Tibial nerve (tissue), 3 donors: ENCODE measurements around the gene PSD2.

Source experiments
- POLR2A ChIP-seq, 2 donors: fragments of 450-650 bp; IDR thresholded peaks; one replicate each; pipeline ENCODE4 v1.6.1; 2017; ENCODE audit warnings: antibody characterized with exemption in 2 of 2, mild to moderate bottlenecking in 2 of 2, moderate library complexity in 2 of 2
- TF ChIP-seq, protein P1 (sequence below), 5 experiments: fragments of 200-600 bp in 3 of 5; fragments of 450-650 bp in 2 of 5; sonication (generic) in 3 of 5; IDR thresholded peaks; one replicate each; pipeline ENCODE4 v1.5.1; 2016 to 2019; ENCODE audit warnings: antibody characterized with exemption in 5 of 5, mild to moderate bottlenecking in 3 of 5, moderate library complexity in 2 of 5

DNA sequence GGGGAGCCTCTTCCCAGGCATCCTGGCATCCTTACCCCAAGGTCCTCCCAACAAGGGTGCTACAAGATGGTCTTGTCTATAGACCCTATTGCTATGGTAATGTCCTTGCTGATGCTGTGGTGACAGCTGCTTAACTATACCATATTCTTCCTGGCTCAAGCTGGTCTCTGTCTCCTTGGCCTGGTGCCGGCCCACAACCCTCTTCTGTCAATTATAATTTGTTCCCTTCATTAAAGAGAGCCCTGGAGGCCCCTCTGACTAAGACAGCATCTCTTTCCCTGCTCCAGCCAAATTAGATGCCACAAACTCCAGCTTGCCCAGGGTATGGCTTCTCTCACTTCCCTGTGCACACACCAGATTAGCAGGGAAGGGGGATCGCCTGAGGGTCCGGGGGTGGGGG, 86.7 kb downstream of the PSD2 start:
- TF ChIP-seq POLR2A (IDR thresholded peaks at IDR 0.05): no peak
- TF ChIP-seq, protein P1, sequence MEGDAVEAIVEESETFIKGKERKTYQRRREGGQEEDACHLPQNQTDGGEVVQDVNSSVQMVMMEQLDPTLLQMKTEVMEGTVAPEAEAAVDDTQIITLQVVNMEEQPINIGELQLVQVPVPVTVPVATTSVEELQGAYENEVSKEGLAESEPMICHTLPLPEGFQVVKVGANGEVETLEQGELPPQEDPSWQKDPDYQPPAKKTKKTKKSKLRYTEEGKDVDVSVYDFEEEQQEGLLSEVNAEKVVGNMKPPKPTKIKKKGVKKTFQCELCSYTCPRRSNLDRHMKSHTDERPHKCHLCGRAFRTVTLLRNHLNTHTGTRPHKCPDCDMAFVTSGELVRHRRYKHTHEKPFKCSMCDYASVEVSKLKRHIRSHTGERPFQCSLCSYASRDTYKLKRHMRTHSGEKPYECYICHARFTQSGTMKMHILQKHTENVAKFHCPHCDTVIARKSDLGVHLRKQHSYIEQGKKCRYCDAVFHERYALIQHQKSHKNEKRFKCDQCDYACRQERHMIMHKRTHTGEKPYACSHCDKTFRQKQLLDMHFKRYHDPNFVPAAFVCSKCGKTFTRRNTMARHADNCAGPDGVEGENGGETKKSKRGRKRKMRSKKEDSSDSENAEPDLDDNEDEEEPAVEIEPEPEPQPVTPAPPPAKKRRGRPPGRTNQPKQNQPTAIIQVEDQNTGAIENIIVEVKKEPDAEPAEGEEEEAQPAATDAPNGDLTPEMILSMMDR (IDR thresholded peaks at IDR 0.05): no peak
